ENCODE measurements around the gene UGGT2. TPM values are rescaled to one million over a fixed set of nuclear protein-coding genes. Genes with fewer than 3 reads are reported as not detected.

UGGT2 gene
- total and polyA plus RNA-seq, 9 of the 15 experiments (the other 6 are each of a cell fraction or from before 2014, with no cell fraction given), result 3.5 to 24.5 (median 18.3) TPM

GRCh38 chr13:95784161-95784899 lies 268.9 kb downstream of the UGGT2 start (continued):
- TF ChIP-seq ZBTB5 (IDR thresholded peaks at IDR 0.05), result no peak
- TF ChIP-seq RAD21 (CRISPR knock-in tag; conservative IDR thresholded peaks at IDR 0.05 in 1 of 2, IDR thresholded peaks at IDR 0.05 in 1 of 2), result no peak

- Histone ChIP-seq H3K4me1 (replicated peaks in 1 of 2; ENCODE audit: control insufficient read depth in 2 of 2, insufficient read depth in 2 of 2, low read length in 2 of 2) (no peaks in the 10 kb centered on the region), H3K27ac (ENCODE audit: extremely low read depth, low read depth, low read length) (no peak overlapping the region), H3K79me2 (ENCODE audit: control insufficient read depth, insufficient read depth, low read length) (no peaks in the 10 kb centered on the region), H3K4me2 (ENCODE audit: insufficient read depth, low read length) (no peak overlapping the region), H2AFZ (ENCODE audit: low read depth, low read length) (no peak overlapping the region), H3K9me3 (replicated peaks; ENCODE audit: control insufficient read depth, insufficient read depth, low read depth, low read length) (no peaks in the 10 kb centered on the region), H4K20me1 (replicated peaks; ENCODE audit: control insufficient read depth, insufficient read depth, low read length) (no peaks in the 10 kb centered on the region), H3K4me3 (no peak overlapping the region), H3K9ac (ENCODE audit: insufficient read depth in 1 of 2, low read depth in 2 of 2, low read length in 2 of 2) (no peak overlapping the region), H3K36me3 (ENCODE audit: control insufficient read depth, insufficient read depth, low read length) (peaks cover 24% of the 10 kb centered on the region; the same call in 2 of the 3 replicates), H3K27me3 (ENCODE audit: control insufficient read depth in 2 of 2, insufficient read depth in 2 of 2, low read length in 2 of 2) (no peaks in the 10 kb centered on the region), H3K9me1 (ENCODE audit: control insufficient read depth, insufficient read depth, low read length) (no peaks in the 10 kb centered on the region)
- no peak for ATAC-seq
- POLR2A ChIA-PET, result no interaction called here
- in situ Hi-C loops (cut with MboI) (no loop called here), intact Hi-C loops (cut with micrococcal nuclease) (no loop called here)
- CTCF ChIA-PET (ENCODE audit: low intra/inter-chr PET ratio), result no interaction called here
- 84% methylated on average over 3 of the region's 5 CpGs for WGBS (ENCODE audit: insufficient coverage, low coverage, missing lambda C conversion rate)
- no TSS peak for BruUV-seq (replicated peaks)
- no peak for DNase-seq (ENCODE audit: extremely low read depth in 1 of 4, low spot score in 3 of 4)
- no peak for TF ChIP-seq MIER1 (IDR thresholded peaks at IDR 0.05; ENCODE audit: low read depth)
- no peak for FAIRE-seq
Measured at GRCh38 chr13:95783747-95784146, 269.5 kb downstream of the UGGT2 start.
